Raji (cell line): Measurements from ENCODE around the gene OSTF1.
A peak's percentile ranks its signal among the peaks of the same experiment; 100 is the strongest.

Experiments
- POLR2A ChIP-seq: IDR thresholded peaks from 2 replicates; pipeline ENCODE4 v1.6.1; 2011; ENCODE audit warnings: low read depth, low read length, control low read depth; ENCODE audit not compliant: insufficient read depth

Gene OSTF1, protein sequence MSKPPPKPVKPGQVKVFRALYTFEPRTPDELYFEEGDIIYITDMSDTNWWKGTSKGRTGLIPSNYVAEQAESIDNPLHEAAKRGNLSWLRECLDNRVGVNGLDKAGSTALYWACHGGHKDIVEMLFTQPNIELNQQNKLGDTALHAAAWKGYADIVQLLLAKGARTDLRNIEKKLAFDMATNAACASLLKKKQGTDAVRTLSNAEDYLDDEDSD

GRCh38 chr9:75087824-75088645 is at the start of gene OSTF1, which contains the start of gene NMRK1:
TSS of gene OSTF1 (plus strand) at chr9:75088514. CDS start at chr9:75088693, 179 bp downstream.
TSS of gene NMRK1 (minus strand) at chr9:75088155. CDS start at chr9:75083115, 5,040 bp downstream.
- TF ChIP-seq POLR2A, result peak; percentile 69

DNA sequence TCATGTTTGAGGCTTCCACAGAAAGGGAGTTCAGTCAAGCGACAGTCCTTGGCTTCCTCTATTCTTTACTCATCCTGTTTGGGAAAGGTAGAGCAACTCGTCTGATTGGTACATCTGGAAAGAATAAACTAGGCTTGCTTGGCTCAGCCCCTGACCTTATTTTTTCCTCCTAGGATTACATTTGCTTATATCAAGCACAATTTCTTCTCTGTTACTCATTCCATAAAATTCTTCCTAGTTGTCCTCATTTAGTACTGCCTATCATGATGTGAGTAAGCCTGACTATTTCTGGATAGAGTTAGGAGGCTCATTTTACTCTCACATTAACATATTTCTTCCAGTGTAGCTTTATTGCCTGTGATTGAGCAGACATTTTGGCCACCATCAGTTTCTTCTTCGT is 49.3 kb upstream of the OSTF1 start:
- TF ChIP-seq POLR2A, result no peak

- TF ChIP-seq POLR2A, result no peak
Observed at GRCh38 chr9:75039801-75040200, 48.5 kb upstream of the OSTF1 start.

DNA sequence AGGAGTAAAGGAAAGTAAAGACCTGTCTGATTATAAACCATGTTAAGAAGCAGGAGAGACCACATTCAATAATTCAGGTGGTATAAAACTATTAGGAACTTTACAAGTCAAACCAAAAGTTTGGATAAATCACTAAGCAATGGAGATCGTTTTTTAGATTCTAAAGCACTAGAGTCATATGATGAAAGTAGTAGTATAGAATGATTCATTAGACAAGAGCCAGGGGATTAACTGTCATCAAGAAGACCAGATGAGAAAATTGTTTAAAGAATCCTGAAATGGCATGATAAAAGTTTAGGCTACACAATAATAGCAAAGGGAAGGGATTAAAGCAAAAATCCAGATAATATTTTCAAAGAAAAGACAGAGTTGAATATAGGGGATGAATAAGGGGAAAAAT is 47.3 kb upstream of the OSTF1 start:
- no peak for TF ChIP-seq POLR2A

- no peak for TF ChIP-seq POLR2A
Observed at GRCh38 chr9:75046725-75047345, 41.5 kb upstream of the OSTF1 start.

DNA sequence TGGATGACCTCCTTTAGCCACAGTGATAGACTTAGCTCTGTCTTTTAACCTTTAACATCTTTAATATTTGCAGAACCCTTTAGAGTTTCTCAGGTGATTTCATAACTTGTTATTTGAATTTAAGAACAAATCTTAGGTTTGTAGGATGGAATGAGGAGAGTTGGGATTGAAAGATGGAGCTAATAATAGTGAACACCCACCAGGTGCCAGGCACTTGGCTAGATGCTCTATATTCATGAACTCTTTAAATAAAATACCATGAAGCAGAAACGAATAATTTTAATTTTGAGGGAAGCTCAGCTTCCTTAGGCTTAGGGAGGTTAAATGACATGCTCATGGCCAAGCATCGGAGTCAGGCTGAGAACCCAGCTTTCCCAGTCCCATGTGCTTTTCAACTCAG is 40.8 kb upstream of the OSTF1 start:
- no peak for TF ChIP-seq POLR2A

DNA sequence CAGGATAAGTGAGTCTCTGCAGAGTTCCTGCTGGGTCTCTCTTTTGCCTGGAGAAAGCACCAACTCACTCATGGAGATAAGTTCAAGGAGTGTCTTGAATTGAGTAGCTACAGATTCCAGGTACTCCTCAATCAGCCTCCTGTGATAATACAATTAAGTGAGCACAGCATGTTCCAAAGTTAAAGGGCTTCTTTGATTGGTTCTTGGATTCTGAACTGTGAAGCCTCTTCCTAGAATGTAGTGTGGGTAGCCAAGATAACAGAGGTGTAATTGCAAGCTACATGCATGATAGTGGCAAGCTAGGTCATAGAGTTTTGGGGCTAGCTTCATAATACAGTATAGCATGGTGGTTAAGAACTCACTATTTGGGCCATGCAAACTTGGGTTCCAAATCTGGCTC is 37.0 kb upstream of the OSTF1 start:
- no peak for TF ChIP-seq POLR2A

GRCh38 chr9:75053869-75054268 is 34.4 kb upstream of the OSTF1 start:
- no peak for TF ChIP-seq POLR2A

DNA sequence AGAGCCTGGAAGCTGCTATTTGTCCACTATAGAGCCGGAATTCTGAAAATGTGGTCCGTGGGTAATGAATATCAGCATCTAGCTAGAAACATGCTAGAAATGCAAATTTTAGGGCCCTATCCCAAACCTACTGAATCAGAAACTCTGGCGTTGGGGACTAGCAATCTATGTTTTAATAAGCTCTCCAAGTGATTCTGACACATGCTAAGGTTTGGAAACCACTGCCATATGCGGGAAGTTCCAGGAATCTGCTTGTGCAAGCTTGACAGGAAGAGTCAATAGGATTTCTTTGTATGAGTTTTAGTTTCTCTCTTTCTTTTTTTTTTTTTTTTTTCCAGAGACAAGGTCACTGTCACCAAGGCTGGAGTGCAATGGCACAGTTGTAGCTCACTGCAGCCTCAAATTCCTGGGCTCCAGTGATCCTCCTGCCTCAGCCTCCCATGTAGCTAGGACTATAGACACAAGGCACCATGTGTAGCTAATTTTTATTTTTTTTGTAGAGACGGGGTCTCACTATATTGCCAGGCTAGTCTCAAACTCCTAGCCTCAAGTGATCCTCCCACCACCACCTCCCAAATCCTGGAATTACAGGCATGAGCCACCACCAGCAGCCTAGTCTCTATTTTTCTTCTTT is 33.8 kb upstream of the OSTF1 start:
- no peak for TF ChIP-seq POLR2A

- TF ChIP-seq POLR2A, result no peak
Observed at GRCh38 chr9:75061169-75061568, 27.1 kb upstream of the OSTF1 start.

- no peak for TF ChIP-seq POLR2A
Observed at GRCh38 chr9:75063556-75064305, 24.6 kb upstream of the OSTF1 start.

GRCh38 chr9:75064307-75065025 is 23.8 kb upstream of the OSTF1 start:
- TF ChIP-seq POLR2A, result no peak

GRCh38 chr9:75065510-75065909 is 22.8 kb upstream of the OSTF1 start:
- no peak for TF ChIP-seq POLR2A

DNA sequence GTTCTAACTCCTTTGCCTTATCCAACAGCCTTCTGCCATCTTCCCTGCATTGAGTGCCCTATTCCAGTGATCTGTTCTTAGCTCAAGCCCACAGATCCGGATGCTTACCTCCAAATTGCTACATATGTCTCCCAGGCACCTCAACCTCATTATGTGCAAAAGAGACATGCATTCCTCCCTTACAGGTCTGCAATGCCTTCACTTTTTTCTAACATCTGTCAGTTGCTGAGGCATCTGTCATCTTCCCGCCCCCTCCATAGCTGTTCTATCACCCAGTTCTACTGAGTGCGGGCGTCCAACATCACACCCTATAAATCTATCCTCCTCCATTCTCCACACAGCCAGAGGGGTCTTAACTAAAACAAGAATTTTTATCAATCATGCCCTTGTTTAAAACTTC is 20.4 kb upstream of the OSTF1 start:
- TF ChIP-seq POLR2A, result no peak

DNA sequence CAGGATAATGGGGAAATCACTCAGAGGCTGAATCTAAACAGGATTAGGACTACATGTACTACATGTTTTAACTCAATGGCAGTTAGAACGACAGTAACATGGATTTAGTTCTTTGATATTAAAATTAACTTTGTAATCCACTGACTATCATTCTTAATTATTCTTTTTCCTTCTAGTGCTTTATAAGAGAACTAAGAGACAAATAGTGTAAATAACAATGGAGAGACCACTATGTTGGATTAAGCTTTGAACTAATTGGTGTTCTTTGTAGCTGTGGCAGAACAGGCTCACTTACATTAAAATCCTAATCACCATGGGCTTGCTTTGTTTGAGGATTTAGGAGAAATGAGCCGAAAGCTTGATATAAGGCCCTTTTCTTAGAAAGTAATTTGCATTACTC is 19.1 kb upstream of the OSTF1 start:
- no peak for TF ChIP-seq POLR2A
